Subcutaneous adipose tissue (tissue), 4 donors: ENCODE results near the gene GAPT. TPM values are rescaled to one million over a fixed set of nuclear protein-coding genes. Genes with fewer than 3 reads are reported as not detected.

Experiments used
- CTCF ChIP-seq: fragments of 450-650 bp; IDR thresholded peaks from one replicate; pipeline ENCODE4 v1.5.1; 2016; ENCODE audit warnings: low read depth, mild to moderate bottlenecking, control low read depth, antibody characterized with exemption, moderate library complexity
- small RNA-seq: library from RNA; depleted of rRNA; stranded (forward); fragments of <200 nt; gene quantifications from one replicate; pipeline ENCODE3, GENCODE V24; 2016
- total RNA-seq, 4 donors: library from RNA; depleted of rRNA; stranded (reverse); fragments of >200 nt; gene quantifications; one replicate each; pipeline ENCODE4 v1.1.0, GENCODE V29; 2016

Gene GAPT
- total RNA-seq, 4 donors from 2014 or later, result 0.82 to 11.4 (median 4.0) TPM; not detected in 1

- TF ChIP-seq CTCF, result no peak
These were observed 39.8 kb downstream of the GAPT start for GRCh38 chr5:58530942-58531490.

GRCh38 chr5:58542709-58543108 is 51.5 kb downstream of the GAPT start:
- no peak for TF ChIP-seq CTCF

GRCh38 chr5:58543723-58544122 is 52.5 kb downstream of the GAPT start:
- TF ChIP-seq CTCF, result no peak

- no peak for TF ChIP-seq CTCF
These were observed 53.0 kb downstream of the GAPT start for GRCh38 chr5:58544195-58544594.

- no peak for TF ChIP-seq CTCF
These were observed 53.7 kb downstream of the GAPT start for GRCh38 chr5:58544926-58545325.

GRCh38 chr5:58545912-58546311 is 54.7 kb downstream of the GAPT start:
- TF ChIP-seq CTCF, result no peak

Small RNAs within 50 kb of the gene (small RNA-seq; reads per million reads assigned to genes)
- not detected for gene MIR548AE2

Other genes starting within 250 kb of the GAPT start
- gene PLK2, start 31.3 kb upstream of the GAPT start, total RNA-seq, result 10 to 100 TPM; 21.6 to 40.3 (median 33.9) TPM
- gene RAB3C, start 91.6 kb downstream of the GAPT start, total RNA-seq, result 1 to 10 TPM in 2 of 4 donors, under 1 TPM in 2; 0.33 to 3.4 (median 1.4) TPM